ENCODE measurements around the gene TK1.

GRCh38 chr17:78127239-78127887 is 59.5 kb downstream of the TK1 start:
- TF ChIP-seq TAF1 (IDR thresholded peaks at IDR 0.05; ENCODE audit: borderline replicate concordance, low read depth, low read length), result no peak
- no peak for TF ChIP-seq POLR2A (IDR thresholded peaks at IDR 0.05; ENCODE audit: low read depth, low read length)
- no peak for TF ChIP-seq POLR2AphosphoS5 (IDR thresholded peaks at IDR 0.05; ENCODE audit: low read depth, low read length)
